ENCODE data around the gene ZNF148. TPM values are rescaled to one million over a fixed set of nuclear protein-coding genes. Genes with fewer than 3 reads are reported as not detected.

Gene ZNF148
- total RNA-seq, 2 experiments from 2014 or later = 29.6 to 39.0 TPM

DNA sequence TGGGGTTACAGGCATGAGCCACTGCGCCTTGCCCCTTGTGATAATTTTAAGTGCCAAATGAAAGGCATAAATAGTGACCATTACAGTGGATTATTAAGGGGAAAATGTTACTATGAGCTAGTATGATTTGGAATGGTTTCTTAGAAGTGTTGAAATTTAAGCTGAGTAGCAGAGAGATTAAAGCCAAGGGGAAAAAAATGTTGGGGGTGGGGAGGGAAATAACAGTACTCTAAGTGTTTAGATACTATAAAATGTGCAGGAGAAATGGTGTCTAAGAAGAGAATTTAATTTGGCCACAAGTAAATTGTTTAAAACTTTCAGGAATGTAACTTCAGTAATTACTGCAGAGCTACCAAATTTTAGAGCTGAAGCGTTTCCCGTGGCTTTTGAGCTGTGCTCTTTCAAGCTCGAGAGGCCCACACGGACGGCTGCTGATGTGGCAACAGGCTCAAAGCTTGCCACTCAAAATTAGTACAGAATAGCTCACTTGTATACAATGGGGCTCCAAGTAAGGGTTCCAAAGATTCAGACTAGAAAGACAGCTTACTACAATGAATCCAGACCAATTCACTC lies 138.7 kb downstream of the ZNF148 start:
- no peak overlapping the region for H3K4me3 Mint-ChIP-seq
- ATAC-seq (no peak), DNase-seq (no peak)
- no peaks in the 10 kb centered on the region for H3K27me3 Mint-ChIP-seq
- H3K36me3 Mint-ChIP-seq = peaks cover 63% of the 10 kb centered on the region
- CTCF ChIA-PET = no interaction called here
- H3K27ac Mint-ChIP-seq = no peak overlapping the region
- H3K4me1 Mint-ChIP-seq = peaks cover 16% of the 10 kb centered on the region
- peaks cover 8% of the 10 kb centered on the region for H3K9me3 Mint-ChIP-seq (ENCODE audit: low read depth)

DNA sequence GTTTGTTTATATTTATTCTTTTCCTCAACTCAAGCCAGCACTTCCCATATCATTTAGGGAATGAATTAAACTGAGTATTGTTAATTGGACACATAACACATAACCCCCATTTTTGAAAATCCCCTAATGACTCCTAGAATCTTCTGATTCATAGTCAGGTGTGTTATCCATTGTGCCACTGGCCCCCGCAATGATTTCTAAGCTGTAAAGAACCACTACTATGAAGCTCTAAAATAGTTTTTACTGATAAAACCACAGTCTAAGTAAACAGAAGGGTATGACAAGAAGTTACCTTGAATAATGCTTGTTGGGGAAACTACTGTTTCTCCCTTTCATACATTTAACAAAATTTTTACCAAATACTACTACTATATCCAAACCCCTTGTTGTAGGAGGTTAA lies 140.3 kb downstream of the ZNF148 start:
- Mint-ChIP-seq H3K4me3 (no peak overlapping the region), H3K27ac (no peak overlapping the region), H3K36me3 (peaks cover 65% of the 10 kb centered on the region), H3K4me1 (peaks cover 13% of the 10 kb centered on the region), H3K9me3 (ENCODE audit: low read depth) (peaks cover 8% of the 10 kb centered on the region), H3K27me3 (no peaks in the 10 kb centered on the region)
- no peak for ATAC-seq
- CTCF ChIA-PET = no interaction called here
- no peak for DNase-seq

DNA sequence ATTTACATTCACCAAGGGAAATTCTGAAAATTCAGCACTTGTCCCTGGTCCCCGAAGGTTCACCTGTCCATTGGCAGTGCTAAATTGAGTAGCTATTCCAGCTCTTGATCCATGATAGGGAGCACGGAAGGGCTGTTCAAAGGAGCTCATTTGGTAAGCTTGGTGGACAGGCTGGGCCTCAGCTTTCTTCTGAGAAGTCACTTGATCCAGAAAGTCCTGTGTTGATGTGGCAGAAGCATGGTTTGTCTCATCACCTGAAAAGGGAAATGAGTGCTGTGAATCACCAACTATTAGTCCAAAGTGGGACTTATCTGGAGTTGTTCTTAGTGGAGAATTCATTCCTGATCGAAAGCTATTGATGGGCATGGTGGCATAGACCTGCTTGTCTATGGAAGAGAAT lies 142.7 kb downstream of the ZNF148 start:
- DNase-seq (no peak), ATAC-seq (no peak)
- Mint-ChIP-seq H3K27me3 (no peaks in the 10 kb centered on the region), H3K4me1 (peaks cover 13% of the 10 kb centered on the region), H3K4me3 (no peak overlapping the region), H3K27ac (no peak overlapping the region), H3K9me3 (ENCODE audit: low read depth) (peaks cover 8% of the 10 kb centered on the region), H3K36me3 (peaks cover 53% of the 10 kb centered on the region)
- CTCF ChIA-PET = interaction anchor here (1.3 kb wide), 1 partner anchor 82 kb away, joined by 3 read pairs; no protein-coding TSS in a partner anchor

DNA sequence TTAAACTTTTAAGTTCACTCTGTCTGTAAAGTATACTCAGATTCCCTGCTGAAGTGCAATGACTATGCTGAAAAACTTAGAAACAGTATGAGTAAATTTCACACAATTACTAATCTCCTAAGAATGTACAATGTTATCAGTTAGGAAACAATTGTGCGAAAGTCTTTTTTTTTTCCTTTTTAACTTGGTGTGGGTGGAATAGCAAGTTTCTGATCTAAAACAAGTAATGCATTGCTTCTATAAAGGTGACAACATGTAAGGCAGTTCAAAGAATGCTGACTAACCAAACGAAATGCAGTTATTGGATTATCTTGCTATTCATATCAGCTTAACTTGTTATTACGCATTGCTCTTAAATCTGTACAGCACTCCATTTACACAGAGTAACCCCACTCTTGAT lies 143.2 kb downstream of the ZNF148 start:
- Mint-ChIP-seq H3K27me3 (no peaks in the 10 kb centered on the region), H3K9me3 (ENCODE audit: low read depth) (peaks cover 6% of the 10 kb centered on the region), H3K36me3 (peaks cover 50% of the 10 kb centered on the region), H3K4me1 (peaks cover 13% of the 10 kb centered on the region), H3K27ac (no peak overlapping the region), H3K4me3 (no peak overlapping the region)
- ATAC-seq (no peak), DNase-seq (no peak)
- CTCF ChIA-PET = interaction anchor here (0.5 to 1.3 kb wide), 2 partner anchors 82 to 471 kb away, joined by 3 read pairs; no protein-coding TSS in a partner anchor

DNA sequence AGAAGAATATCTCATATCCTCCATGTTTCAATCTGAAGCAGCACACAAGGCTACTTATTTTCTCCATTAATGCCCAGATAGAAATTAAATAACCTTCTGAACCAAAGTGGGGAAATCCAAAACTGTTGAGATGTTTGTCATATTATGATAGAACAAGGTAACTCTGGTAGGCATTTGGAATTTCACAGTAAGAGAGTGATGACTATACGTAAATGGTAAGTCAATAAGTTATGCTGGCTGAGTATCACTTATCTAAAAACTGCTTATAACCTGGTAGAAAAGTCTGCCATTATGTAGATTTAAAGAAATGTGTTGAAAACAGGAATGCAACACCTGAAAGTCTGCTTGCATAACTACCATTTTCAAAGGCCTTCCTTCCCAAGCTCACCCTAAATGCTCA lies 145.4 kb downstream of the ZNF148 start:
- ATAC-seq = no peak
- no peaks in the 10 kb centered on the region for H3K9me3 Mint-ChIP-seq (ENCODE audit: low read depth)
- no peak for DNase-seq
- H3K27ac Mint-ChIP-seq = no peak overlapping the region
- H3K4me3 Mint-ChIP-seq = no peak overlapping the region
- peaks cover 13% of the 10 kb centered on the region for H3K4me1 Mint-ChIP-seq
- CTCF ChIA-PET = no interaction called here
- H3K27me3 Mint-ChIP-seq = no peaks in the 10 kb centered on the region
- peaks cover 36% of the 10 kb centered on the region for H3K36me3 Mint-ChIP-seq

DNA sequence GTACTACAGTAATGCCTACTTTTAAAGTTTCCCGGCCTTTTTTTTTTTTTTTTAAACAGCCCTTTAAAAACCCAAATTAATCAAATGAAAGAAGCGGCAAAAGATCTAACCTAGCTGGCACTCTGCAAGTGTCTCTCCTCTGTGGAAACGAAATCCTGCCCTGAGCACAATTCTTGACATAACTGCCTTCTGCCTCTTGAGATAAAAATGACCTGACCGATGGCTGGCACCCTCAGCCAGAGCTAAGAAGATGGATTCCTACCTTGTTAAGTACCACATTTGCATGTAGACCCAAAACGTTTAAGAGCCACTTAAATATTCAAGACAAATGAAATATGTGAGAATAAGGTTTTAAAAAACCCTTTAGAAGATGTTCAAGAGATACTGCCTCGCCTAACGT lies 146.0 kb downstream of the ZNF148 start:
- H3K9me3 Mint-ChIP-seq (ENCODE audit: low read depth) = no peaks in the 10 kb centered on the region
- no peak overlapping the region for H3K27ac Mint-ChIP-seq
- CTCF ChIA-PET = no interaction called here
- ATAC-seq (no peak), DNase-seq (no peak)
- peaks cover 34% of the 10 kb centered on the region for H3K36me3 Mint-ChIP-seq
- no peaks in the 10 kb centered on the region for H3K27me3 Mint-ChIP-seq
- peaks cover 14% of the 10 kb centered on the region for H3K4me1 Mint-ChIP-seq
- H3K4me3 Mint-ChIP-seq = no peak overlapping the region

DNA sequence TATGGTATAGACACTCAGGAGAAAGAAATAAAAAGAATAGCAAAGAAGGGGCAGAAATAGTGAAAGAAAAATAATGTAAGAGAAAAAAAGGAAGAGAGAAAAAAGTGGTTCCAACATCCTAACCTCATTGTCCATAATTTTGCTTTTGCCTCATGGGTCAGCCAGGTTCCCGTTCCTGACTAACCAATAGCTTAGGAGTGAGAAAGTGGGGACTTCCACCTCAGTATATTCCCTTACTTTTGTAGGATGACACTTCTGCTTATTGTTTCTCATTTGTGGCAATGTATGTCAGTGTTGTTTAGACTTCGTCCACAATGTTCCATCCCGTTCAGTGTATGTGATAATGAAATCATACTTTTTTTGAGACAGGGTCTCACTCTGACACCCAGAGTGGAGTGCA lies 153.3 kb downstream of the ZNF148 start:
- no peak overlapping the region for H3K27ac Mint-ChIP-seq
- H3K9me3 Mint-ChIP-seq (ENCODE audit: low read depth) = no peaks in the 10 kb centered on the region
- DNase-seq (no peak), ATAC-seq (no peak)
- CTCF ChIA-PET = no interaction called here
- H3K27me3 Mint-ChIP-seq = no peaks in the 10 kb centered on the region
- peaks cover under 1% of the 10 kb centered on the region for H3K36me3 Mint-ChIP-seq
- peaks cover 23% of the 10 kb centered on the region for H3K4me1 Mint-ChIP-seq
- H3K4me3 Mint-ChIP-seq = no peak overlapping the region

DNA sequence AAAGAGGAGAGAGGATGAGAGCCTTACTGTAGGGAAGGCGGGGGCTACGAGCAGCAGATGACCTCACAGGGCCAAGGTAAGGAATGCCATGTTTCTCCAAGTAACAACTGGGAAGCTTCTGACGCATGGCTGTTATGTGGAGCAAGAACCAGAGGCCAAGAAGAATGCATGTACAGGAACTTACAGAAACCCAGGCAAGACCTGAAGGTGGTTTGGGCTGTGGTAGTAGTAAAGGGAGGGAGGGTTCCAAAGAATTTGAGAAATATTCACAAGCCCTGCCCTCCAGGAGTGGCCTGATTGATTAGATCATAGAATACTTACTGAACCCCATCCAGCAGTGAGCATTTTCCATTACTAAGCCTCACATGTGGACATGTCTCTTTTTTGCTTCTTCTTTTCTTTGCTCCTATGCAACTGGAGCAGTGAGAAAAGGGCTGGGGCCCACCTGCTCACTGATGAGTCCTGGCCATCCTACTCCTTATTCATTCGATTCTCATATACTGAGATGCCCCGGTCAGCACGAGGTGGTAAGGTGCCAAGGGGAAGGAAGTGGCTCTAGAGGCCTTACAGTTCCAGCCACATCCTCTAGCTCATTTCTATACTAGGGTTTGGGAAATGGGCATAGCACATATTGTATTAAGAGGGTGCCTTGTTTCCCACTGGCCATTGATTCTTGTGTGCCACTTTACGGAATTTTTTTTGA lies 154.2 kb downstream of the ZNF148 start:
- Mint-ChIP-seq H3K27ac (no peak overlapping the region), H3K9me3 (ENCODE audit: low read depth) (no peaks in the 10 kb centered on the region)
- CTCF ChIA-PET = no interaction called here

DNA sequence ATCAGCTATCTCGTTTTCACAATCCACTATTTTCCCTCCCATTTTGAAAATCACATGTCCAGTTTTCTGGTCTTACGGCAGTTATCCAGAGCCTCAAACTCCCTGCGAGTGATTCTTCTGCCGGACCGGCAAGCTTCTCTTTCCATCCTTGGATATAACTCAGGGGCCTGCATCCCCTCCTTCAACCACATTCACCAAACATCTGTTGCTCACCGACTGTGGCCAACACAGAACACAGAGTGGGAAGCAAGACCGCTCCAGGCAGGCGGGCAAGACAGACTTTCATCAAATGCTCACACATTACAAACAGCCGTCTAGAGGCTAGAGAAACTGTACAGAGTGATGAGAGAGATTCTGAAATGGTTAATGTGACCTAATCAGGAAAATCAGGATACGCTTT lies 154.9 kb downstream of the ZNF148 start:
- H3K27ac Mint-ChIP-seq = no peak overlapping the region
- ATAC-seq (no peak), DNase-seq (no peak)
- H3K9me3 Mint-ChIP-seq (ENCODE audit: low read depth) = no peaks in the 10 kb centered on the region
- no peak overlapping the region for H3K4me3 Mint-ChIP-seq
- H3K36me3 Mint-ChIP-seq = no peaks in the 10 kb centered on the region
- CTCF ChIA-PET = no interaction called here
- H3K27me3 Mint-ChIP-seq = no peaks in the 10 kb centered on the region
- H3K4me1 Mint-ChIP-seq = peaks cover 24% of the 10 kb centered on the region

More for the DNA sequence above, 154.2 kb downstream of the ZNF148 start:
- peaks cover 23% of the 10 kb centered on the region for H3K4me1 Mint-ChIP-seq
- no peak for DNase-seq
- H3K36me3 Mint-ChIP-seq = no peaks in the 10 kb centered on the region
- no peak overlapping the region for H3K4me3 Mint-ChIP-seq
- H3K27me3 Mint-ChIP-seq = no peaks in the 10 kb centered on the region
- ATAC-seq = peak; percentile 47

DNA sequence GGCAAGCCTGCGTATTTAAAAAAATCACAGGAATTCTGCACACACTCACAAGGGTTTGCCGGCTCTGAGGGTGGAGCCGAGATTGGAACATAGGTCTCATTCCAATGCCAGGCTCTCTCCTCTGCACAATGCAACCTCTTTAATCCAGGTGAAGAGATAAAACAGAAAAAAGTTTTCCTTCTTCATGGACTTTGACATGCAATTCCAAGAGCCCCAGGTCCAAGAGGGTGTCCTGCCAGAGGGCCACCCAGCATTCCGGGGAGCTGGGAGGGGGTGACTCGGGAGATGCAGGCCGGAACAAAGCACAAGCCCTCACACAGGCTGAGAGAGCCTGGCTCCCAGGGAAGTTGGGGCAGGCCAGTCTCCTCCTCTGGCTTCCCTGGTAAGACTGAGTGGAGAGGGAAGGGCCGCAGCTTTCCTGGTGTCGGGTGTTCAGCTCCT lies 155.8 kb downstream of the ZNF148 start:
- H3K27ac Mint-ChIP-seq = no peak overlapping the region
- no peak for DNase-seq
- H3K4me1 Mint-ChIP-seq = peaks cover 33% of the 10 kb centered on the region
- CTCF ChIA-PET = no interaction called here
- H3K9me3 Mint-ChIP-seq (ENCODE audit: low read depth) = no peaks in the 10 kb centered on the region
- peaks cover 7% of the 10 kb centered on the region for H3K27me3 Mint-ChIP-seq
- ATAC-seq = no peak
- H3K4me3 Mint-ChIP-seq = no peak overlapping the region
- no peaks in the 10 kb centered on the region for H3K36me3 Mint-ChIP-seq

DNA sequence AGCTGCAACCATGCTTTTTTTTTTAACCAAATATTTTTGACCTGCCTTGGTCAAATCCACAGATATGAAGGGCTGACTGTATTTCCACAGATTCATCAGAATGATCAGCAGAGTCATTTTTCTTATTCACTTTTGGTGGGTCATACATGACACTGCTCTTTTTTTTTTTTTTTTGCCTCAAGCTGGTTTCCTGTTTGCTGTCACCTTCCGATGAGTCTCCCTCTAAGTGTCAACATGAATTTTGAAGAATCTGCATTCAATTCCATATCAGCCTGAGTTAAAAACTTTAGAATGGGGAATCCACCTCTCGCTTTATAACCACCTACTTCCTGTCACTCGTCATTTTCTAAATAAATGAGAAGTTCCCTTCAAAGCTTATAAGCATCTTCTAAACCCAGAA lies 160.4 kb downstream of the ZNF148 start:
- DNase-seq = no peak
- peak; percentile 82 for ATAC-seq
- peaks cover 16% of the 10 kb centered on the region for H3K4me1 Mint-ChIP-seq
- H3K27ac Mint-ChIP-seq = peak overlapping the region; percentile 42
- peaks cover 45% of the 10 kb centered on the region for H3K27me3 Mint-ChIP-seq
- no peaks in the 10 kb centered on the region for H3K9me3 Mint-ChIP-seq (ENCODE audit: low read depth)
- CTCF ChIA-PET = interaction anchor here (0.7 kb wide), 1 partner anchor 65 kb away, joined by 3 read pairs; no protein-coding TSS in a partner anchor
- peaks cover 1% of the 10 kb centered on the region for H3K36me3 Mint-ChIP-seq
- no peak overlapping the region for H3K4me3 Mint-ChIP-seq

DNA sequence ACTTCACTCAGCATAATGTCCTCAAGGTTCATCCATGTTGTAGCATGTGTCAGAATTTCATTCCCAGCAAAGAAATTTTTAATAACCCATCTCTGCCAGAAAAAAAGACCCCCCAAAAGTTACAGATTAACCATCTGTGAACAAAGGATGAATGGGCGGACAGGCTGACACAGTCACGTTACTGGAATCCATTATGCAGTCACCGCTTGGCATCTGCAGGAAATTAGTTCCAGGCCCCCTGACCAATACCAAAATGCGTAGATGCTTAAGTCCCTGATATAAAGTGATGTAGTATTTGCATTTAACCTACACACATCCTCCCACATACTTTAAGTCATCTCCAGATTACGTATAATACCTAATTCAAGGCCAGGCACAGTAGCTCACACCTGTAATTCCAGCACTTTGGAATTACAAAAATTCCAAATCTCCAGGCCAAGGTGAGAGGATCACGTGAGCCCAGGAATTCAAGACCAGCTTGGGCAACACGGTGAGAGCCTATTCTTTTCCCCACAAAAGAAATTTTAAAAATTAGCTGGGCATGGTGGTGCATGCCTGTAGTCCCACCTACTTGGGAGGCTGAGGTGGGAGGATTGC lies 161.1 kb downstream of the ZNF148 start:
- H3K4me1 Mint-ChIP-seq = peaks cover 16% of the 10 kb centered on the region
- no peak overlapping the region for H3K4me3 Mint-ChIP-seq
- no peak overlapping the region for H3K27ac Mint-ChIP-seq
- no peak for ATAC-seq
- peaks cover 52% of the 10 kb centered on the region for H3K27me3 Mint-ChIP-seq
- no peak for DNase-seq
- CTCF ChIA-PET = interaction anchor here (0.7 kb wide), 1 partner anchor 64 kb away, joined by 3 read pairs; no protein-coding TSS in a partner anchor
- H3K36me3 Mint-ChIP-seq = peaks cover 1% of the 10 kb centered on the region
- H3K9me3 Mint-ChIP-seq (ENCODE audit: low read depth) = no peaks in the 10 kb centered on the region

DNA sequence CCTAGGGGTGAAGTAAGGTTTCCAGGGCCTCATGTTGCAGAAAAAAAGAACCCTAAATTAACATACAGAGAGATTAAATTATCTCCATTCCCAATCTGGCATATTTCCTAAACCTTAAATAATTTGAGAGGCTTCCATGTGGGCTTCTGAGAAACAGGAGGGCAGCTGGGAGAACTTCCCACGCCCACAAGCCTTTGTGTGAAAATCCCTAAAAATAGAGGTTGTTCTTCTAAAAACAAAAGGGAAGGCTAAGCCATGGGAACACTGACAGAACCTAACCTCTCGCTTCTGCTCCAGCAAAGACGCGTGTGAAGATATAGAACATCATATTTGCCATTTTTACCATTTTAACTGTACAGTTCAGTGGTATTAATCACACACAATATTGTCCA lies 161.8 kb downstream of the ZNF148 start:
- Mint-ChIP-seq H3K27ac (no peak overlapping the region), H3K9me3 (ENCODE audit: low read depth) (no peaks in the 10 kb centered on the region), H3K36me3 (peaks cover 1% of the 10 kb centered on the region), H3K4me1 (peaks cover 16% of the 10 kb centered on the region), H3K4me3 (no peak overlapping the region), H3K27me3 (peaks cover 54% of the 10 kb centered on the region)
- CTCF ChIA-PET = no interaction called here
- DNase-seq (no peak), ATAC-seq (no peak)

Data from activated CD8-positive, alpha-beta memory T cell treated with anti-CD3 and anti-CD28 coated beads, Interleukin-2, amount 10 ng/mL, durations not matched to agents 7 days and 5 days (primary cell).